HL-60 (cell line): ENCODE data around the gene NKAIN2.

Experiments used
- DNase-seq, 2 experiments: peaks; one replicate each; pipeline ENCODE4 v3.0.0-alpha.2; 2010 to 2020; ENCODE audit warnings: low read depth in 1 of 2, low spot score in 1 of 2
- H3K27ac ChIP-seq: fragments of 250-450 bp; sonication (Bioruptor Pico); replicated peaks from 2 replicates; pipeline ENCODE4 v1.5.1; 2020; ENCODE audit warnings: mild to moderate bottlenecking, moderate library complexity
- H3K27me3 ChIP-seq: fragments of 250-450 bp; sonication (Bioruptor Pico); 2 replicates; pipeline ENCODE4 v1.5.1; 2021; ENCODE audit warnings: mild to moderate bottlenecking, moderate library complexity; ENCODE audit not compliant: insufficient read depth, poor library complexity, severe bottlenecking
- H3K4me3 ChIP-seq: replicated peaks from 2 replicates; pipeline ENCODE4 v1.5.1; 2011; ENCODE audit warnings: mild to moderate bottlenecking, control low read depth, low read length; ENCODE audit not compliant: insufficient read depth
- CTCF ChIP-seq: IDR thresholded peaks from one replicate; pipeline ENCODE4 v1.5.1; 2011; ENCODE audit warnings: low read length, control low read depth, inconsistent platforms; ENCODE audit not compliant: insufficient read depth
- GABPA ChIP-seq: IDR thresholded peaks from 2 replicates; pipeline ENCODE4 v1.6.1; 2012; ENCODE audit warnings: low read depth
- POLR2AphosphoS5 ChIP-seq: IDR thresholded peaks from 2 replicates; pipeline ENCODE4 v1.6.1; 2012; ENCODE audit warnings: low read depth
- REST ChIP-seq: IDR thresholded peaks from 2 replicates; pipeline ENCODE4 v1.6.1; 2012; ENCODE audit warnings: low read depth; ENCODE audit not compliant: insufficient replicate concordance
- SPI1 ChIP-seq: IDR thresholded peaks from 2 replicates; pipeline ENCODE4 v1.6.1; 2012; ENCODE audit warnings: low read depth, mild to moderate bottlenecking, borderline replicate concordance

NKAIN2 gene

GRCh38 chr6:123810948-123811347 lies 7.3 kb downstream of the NKAIN2 start:
- TF ChIP-seq CTCF, result no peak
- no peak for TF ChIP-seq GABPA
- no peak for TF ChIP-seq SPI1
- no peak for TF ChIP-seq REST
- no peak for TF ChIP-seq POLR2AphosphoS5
- no peak for DNase-seq

GRCh38 chr6:123811378-123811777 lies 7.7 kb downstream of the NKAIN2 start:
- DNase-seq, result no peak
- Histone ChIP-seq H3K27ac (no peak overlapping the region), H3K4me3 (no peak overlapping the region), H3K27me3 (peaks cover 11% of the 10 kb centered on the region)
- TF ChIP-seq CTCF (no peak), SPI1 (no peak), GABPA (no peak), POLR2AphosphoS5 (no peak), REST (no peak)

More at GRCh38 chr6:123810948-123811347, 7.3 kb downstream of the NKAIN2 start:
- no peak overlapping the region for H3K27ac ChIP-seq
- peaks cover 13% of the 10 kb centered on the region for H3K27me3 ChIP-seq
- no peak overlapping the region for H3K4me3 ChIP-seq

- Histone ChIP-seq H3K4me3 (no peak overlapping the region), H3K27me3 (peaks cover 8% of the 10 kb centered on the region), H3K27ac (no peak overlapping the region)
- TF ChIP-seq SPI1, result no peak
- no peak for TF ChIP-seq CTCF
- no peak for TF ChIP-seq POLR2AphosphoS5
- TF ChIP-seq GABPA, result no peak
- no peak for TF ChIP-seq REST
- no peak for DNase-seq
Measured at GRCh38 chr6:123812621-123813020, 9.0 kb downstream of the NKAIN2 start.
